Aorta (tissue), 5 donors: ENCODE data around the gene LAMA3. TPM values are rescaled to one million over a fixed set of nuclear protein-coding genes. Genes with fewer than 3 reads are reported as not detected.
"Not testable (repeated sequence)": the region's sequence is repeated elsewhere in the genome, so short reads cannot be mapped to it uniquely, and the experiment has no call there.

Experiments used
- ATAC-seq: fragments of 200-7000 bp; cut with Tn5 transposase; one replicate; pipeline ENCODE4 v1.9.1; 2022; ENCODE audit warnings: moderate library complexity; ENCODE audit not compliant: low FRiP score
- DNase-seq, 2 donors: peaks; one replicate each; pipeline ENCODE4 v3.0.0-alpha.2; 2020
- H3K27ac ChIP-seq, 2 donors: one replicate each; pipeline ENCODE4 v1.5.1; 2013; ENCODE audit warnings: low read length in 2 of 2, mild to moderate bottlenecking in 2 of 2, moderate library complexity in 2 of 2, control low read depth in 1 of 2, inconsistent platforms in 1 of 2, low read depth in 1 of 2
- H3K27me3 ChIP-seq, 2 donors: one replicate each; pipeline ENCODE4 v1.6.1; 2013; ENCODE audit warnings: control low read depth in 1 of 2, low read length in 1 of 2, mild to moderate bottlenecking in 1 of 2, moderate library complexity in 1 of 2; ENCODE audit not compliant: insufficient read depth in 2 of 2, control insufficient read depth in 1 of 2
- H3K36me3 ChIP-seq, 2 donors: one replicate each; pipeline ENCODE4 v1.6.1; 2013; ENCODE audit warnings: control low read depth in 1 of 2, low read length in 1 of 2, mild to moderate bottlenecking in 1 of 2; ENCODE audit not compliant: insufficient read depth in 2 of 2, control insufficient read depth in 1 of 2
- H3K4me1 ChIP-seq, 2 donors: one replicate each; pipeline ENCODE4 v1.6.1; 2013; ENCODE audit warnings: low read length in 2 of 2, control low read depth in 1 of 2, mild to moderate bottlenecking in 1 of 2, moderate library complexity in 1 of 2; ENCODE audit not compliant: insufficient read depth in 2 of 2, control insufficient read depth in 1 of 2
- H3K4me3 ChIP-seq, 2 donors: one replicate each; pipeline ENCODE4 v1.5.1; 2013; ENCODE audit warnings: low read length in 2 of 2, control low read depth in 1 of 2, mild to moderate bottlenecking in 1 of 2
- H3K9me3 ChIP-seq: one replicate; pipeline ENCODE4 v1.6.1; 2013; ENCODE audit warnings: mild to moderate bottlenecking, low read length; ENCODE audit not compliant: control insufficient read depth
- WGBS, 2 donors: extraction: QIAGEN DNeasy Blood & Tissue Kit; methylation state at CpG; one replicate each; pipeline ENCODE4 v1.1.7; 2013; 5-methylcytosine and 5-hydroxymethylcytosine counted together
- intact Hi-C, 2 donors: fragments of 100-400 bp; cut with DNase I; formaldehyde crosslinking; loops; one replicate each; pipeline versions ENCODE4 v1.14.2 to v1.15.0; 2022
- polyA plus RNA-seq, 2 donors: library from polyadenylated mRNA; stranded (reverse); fragments of 200-250 nt; gene quantifications; one replicate each; pipeline ENCODE4 v1.2.3, GENCODE V29; 2013
- total RNA-seq, 2 donors: library from RNA; stranded (reverse); fragmentation: NEBNext Ultra II Directional; extraction: Animal tissue kit (Norgen Biotek cat#: 25700); gene quantifications; one replicate each; pipeline ENCODE4 v1.2.1, GENCODE V29; 2021
- donor health status: healthy with polysubstance abuse.
- donor health status: Bipolar disorder and iron deficiency.
- donor health status: DM: no; HTN: no; CAD: no.
- donor health status: DM: no; HTN: no; CAD: no.
- donor health status: DM: yes; HTN: yes; CAD: no.

LAMA3 gene
- total and polyA plus RNA-seq, 4 donors = 3.4 to 29.0 (median 17.6) TPM

DNA sequence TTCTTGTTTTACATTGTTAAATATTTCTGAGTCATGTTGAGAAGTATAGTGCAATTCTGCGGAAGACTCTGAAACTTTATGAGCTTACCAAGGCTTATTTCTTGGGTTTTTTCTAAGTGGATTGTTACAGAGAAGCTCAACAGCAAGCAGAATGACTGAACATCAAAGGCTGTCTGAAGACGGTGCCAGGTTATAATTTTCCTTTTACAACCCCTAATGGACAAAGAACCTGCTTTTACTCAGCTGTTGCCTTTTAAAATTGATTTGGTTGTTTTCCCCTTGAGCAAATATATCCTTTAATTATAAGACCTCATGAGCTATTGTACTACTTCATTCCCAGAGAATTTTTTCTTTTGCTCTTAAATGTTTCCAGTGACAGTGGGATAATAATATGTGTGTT, 41.6 kb downstream of the LAMA3 start:
- Histone ChIP-seq H3K36me3 (no peaks in the 10 kb centered on the region), H3K4me1 (no peaks in the 10 kb centered on the region), H3K9me3 (no peaks in the 10 kb centered on the region), H3K27me3 (no peaks in the 10 kb centered on the region), H3K4me3 (no peak overlapping the region), H3K27ac (no peak overlapping the region)
- WGBS, 2 donors = 82 to 87% methylated on average over 2 of the region's 2 CpGs
- DNase-seq = no peak
- intact Hi-C loops = no loop called here
- ATAC-seq = no peak

DNA sequence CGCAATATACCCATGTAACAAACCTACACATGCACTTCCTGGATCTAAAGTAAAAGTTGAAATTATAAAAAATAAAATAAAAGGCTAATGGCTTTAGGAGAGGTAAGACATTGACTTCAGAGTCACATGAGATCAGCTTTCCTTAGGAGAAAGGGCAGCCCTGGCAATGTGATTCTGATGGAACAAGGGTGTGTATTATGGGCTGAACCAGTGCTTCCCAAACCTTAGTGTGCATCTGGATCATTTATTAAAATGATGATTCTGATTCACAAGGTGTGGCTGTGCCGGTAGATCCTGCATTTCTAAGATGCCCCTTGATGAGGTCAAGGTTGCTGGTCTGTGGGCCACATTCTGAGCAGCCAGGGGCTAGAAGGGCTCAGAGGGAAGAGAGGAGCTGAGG, 42.6 kb downstream of the LAMA3 start:
- no peaks in the 10 kb centered on the region for H3K4me1 ChIP-seq
- no peak for ATAC-seq
- H3K36me3 ChIP-seq = no peaks in the 10 kb centered on the region
- H3K27me3 ChIP-seq = no peaks in the 10 kb centered on the region
- WGBS, 2 donors = 94 to 98% methylated on average over 2 of the region's 2 CpGs
- no peak overlapping the region for H3K4me3 ChIP-seq
- no peaks in the 10 kb centered on the region for H3K9me3 ChIP-seq
- H3K27ac ChIP-seq = no peak overlapping the region
- intact Hi-C loops = no loop called here
- no peak for DNase-seq

GRCh38 chr18:23732439-23732838, 43.2 kb downstream of the LAMA3 start:
- no peak for DNase-seq
- no peak for ATAC-seq
- H3K4me3 ChIP-seq = no peak overlapping the region
- H3K36me3 ChIP-seq = no peaks in the 10 kb centered on the region
- no peaks in the 10 kb centered on the region for H3K9me3 ChIP-seq
- H3K27ac ChIP-seq = no peak overlapping the region
- H3K4me1 ChIP-seq = no peaks in the 10 kb centered on the region
- no peaks in the 10 kb centered on the region for H3K27me3 ChIP-seq
- intact Hi-C loops = no loop called here
- 71 to 76% methylated on average over 5 of the region's 5 CpGs for WGBS, 2 donors

GRCh38 chr18:23733265-23733664, 44.0 kb downstream of the LAMA3 start:
- H3K27me3 ChIP-seq, intact Hi-C loops, H3K4me1 ChIP-seq, H3K27ac ChIP-seq, H3K4me3 ChIP-seq, H3K9me3 ChIP-seq, DNase-seq, ATAC-seq, H3K36me3 ChIP-seq: not testable (repeated sequence)
- WGBS, 2 donors = 91% methylated on average over 5 of the region's 5 CpGs

- H3K27me3 ChIP-seq = no peaks in the 10 kb centered on the region
- no peaks in the 10 kb centered on the region for H3K36me3 ChIP-seq
- WGBS, 2 donors = 91 to 92% methylated on average over 7 of the region's 7 CpGs
- DNase-seq (no peak), ATAC-seq (no peak)
- H3K4me3 ChIP-seq = no peak overlapping the region
- no peaks in the 10 kb centered on the region for H3K4me1 ChIP-seq
- no peaks in the 10 kb centered on the region for H3K9me3 ChIP-seq
- H3K27ac ChIP-seq = no peak overlapping the region
- intact Hi-C loops = no loop called here
Measured at GRCh38 chr18:23733895-23734294, 44.6 kb downstream of the LAMA3 start.

DNA sequence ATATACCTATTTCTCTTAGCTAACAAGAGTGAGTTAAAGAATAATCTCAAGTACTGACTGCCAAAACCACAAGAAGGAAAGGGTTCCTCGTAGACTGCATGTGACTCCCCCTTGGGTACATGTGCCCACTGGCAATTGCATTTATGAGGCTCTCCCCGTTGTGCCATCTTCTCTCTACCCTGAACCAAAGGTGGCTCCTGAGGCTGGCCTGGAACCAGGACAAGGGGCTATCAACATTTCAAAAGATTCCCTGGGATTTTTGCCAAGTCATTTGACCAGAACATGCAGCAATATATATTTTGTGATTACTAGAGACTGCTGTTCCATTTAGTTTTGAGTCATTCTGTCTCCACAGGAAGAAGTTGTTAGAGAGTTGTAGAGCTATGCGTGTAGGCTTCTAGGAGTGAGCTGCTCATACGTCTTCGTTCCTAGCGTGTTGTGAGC, 45.8 kb downstream of the LAMA3 start:
- 65% methylated on average over 6 of the region's 6 CpGs for WGBS, 2 donors
- ATAC-seq (no peak), DNase-seq (no peak)
- Histone ChIP-seq H3K36me3 (no peaks in the 10 kb centered on the region), H3K27me3 (no peaks in the 10 kb centered on the region), H3K27ac (no peak overlapping the region), H3K4me3 (no peak overlapping the region), H3K9me3 (no peaks in the 10 kb centered on the region), H3K4me1 (no peaks in the 10 kb centered on the region)
- intact Hi-C loops = no loop called here

DNA sequence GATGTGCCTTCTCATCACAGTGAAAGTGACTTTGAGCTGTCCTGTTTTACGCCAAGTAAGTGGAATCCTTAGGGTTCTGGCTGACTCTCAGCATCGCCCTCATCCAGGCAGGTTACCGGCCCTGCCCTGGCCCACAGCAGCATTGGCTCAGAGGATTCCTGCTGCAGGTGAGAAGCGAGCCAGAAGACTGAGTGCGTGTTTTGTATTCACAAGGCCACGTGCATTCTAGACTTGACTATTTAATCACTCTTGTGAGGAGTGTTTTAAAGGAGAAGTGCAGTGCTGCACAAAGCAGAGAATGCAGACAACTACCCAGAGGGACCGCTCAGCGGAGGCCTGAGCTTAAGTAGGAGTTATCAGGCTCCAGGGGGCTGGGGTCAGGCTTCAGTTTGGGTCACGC, 48.3 kb downstream of the LAMA3 start:
- Histone ChIP-seq H3K9me3 (no peaks in the 10 kb centered on the region), H3K4me3 (no peak overlapping the region), H3K27me3 (no peaks in the 10 kb centered on the region), H3K27ac (no peak overlapping the region), H3K4me1 (no peaks in the 10 kb centered on the region), H3K36me3 (no peaks in the 10 kb centered on the region)
- ATAC-seq = no peak
- 80 to 88% methylated on average over 9 of the region's 9 CpGs for WGBS, 2 donors
- DNase-seq = no peak
- intact Hi-C loops = no loop called here

GRCh38 chr18:23738151-23738550, 48.9 kb downstream of the LAMA3 start:
- H3K27me3 ChIP-seq = no peaks in the 10 kb centered on the region
- H3K4me3 ChIP-seq = no peak overlapping the region
- no peaks in the 10 kb centered on the region for H3K36me3 ChIP-seq
- DNase-seq = no peak
- no peak overlapping the region for H3K27ac ChIP-seq
- no peak for ATAC-seq
- WGBS, 2 donors = 90 to 92% methylated on average over 5 of the region's 5 CpGs
- H3K9me3 ChIP-seq = no peaks in the 10 kb centered on the region
- no peaks in the 10 kb centered on the region for H3K4me1 ChIP-seq
- intact Hi-C loops = no loop called here

GRCh38 chr18:23738575-23738974, 49.3 kb downstream of the LAMA3 start:
- no peak for DNase-seq
- intact Hi-C loops = no loop called here
- WGBS, 2 donors = 87 to 89% methylated on average over 5 of the region's 5 CpGs

More at GRCh38 chr18:23738575-23738974, 49.3 kb downstream of the LAMA3 start:
- Histone ChIP-seq H3K27me3 (no peaks in the 10 kb centered on the region), H3K27ac (no peak overlapping the region), H3K9me3 (no peaks in the 10 kb centered on the region), H3K4me1 (no peaks in the 10 kb centered on the region), H3K4me3 (no peak overlapping the region), H3K36me3 (no peaks in the 10 kb centered on the region)
- ATAC-seq = no peak
